Measurements from ENCODE around the gene NPIPA7.
"Not testable (repeated sequence)": the region's sequence is repeated elsewhere in the genome, so short reads cannot be mapped to it uniquely, and the experiment has no call there.

DNA sequence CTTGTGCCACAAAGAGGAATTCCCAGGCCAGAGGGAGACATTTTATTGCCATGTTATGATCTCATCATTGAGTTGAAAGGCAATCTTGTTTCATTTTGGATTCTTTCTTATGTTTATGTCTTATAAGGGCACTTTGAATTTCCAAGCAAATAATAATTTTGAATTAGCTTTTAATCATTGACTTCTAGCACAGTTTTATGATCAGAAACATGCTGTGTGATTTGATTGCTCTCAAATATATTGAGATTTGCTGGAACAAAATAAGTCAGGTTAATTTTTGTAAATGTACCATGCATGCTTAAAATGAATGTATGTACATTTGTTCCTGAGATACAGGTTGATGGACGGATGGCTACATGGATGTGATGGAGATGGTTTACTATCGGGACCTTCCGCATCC, at the start of gene NPIPA7:
- TF ChIP-seq, protein P1, sequence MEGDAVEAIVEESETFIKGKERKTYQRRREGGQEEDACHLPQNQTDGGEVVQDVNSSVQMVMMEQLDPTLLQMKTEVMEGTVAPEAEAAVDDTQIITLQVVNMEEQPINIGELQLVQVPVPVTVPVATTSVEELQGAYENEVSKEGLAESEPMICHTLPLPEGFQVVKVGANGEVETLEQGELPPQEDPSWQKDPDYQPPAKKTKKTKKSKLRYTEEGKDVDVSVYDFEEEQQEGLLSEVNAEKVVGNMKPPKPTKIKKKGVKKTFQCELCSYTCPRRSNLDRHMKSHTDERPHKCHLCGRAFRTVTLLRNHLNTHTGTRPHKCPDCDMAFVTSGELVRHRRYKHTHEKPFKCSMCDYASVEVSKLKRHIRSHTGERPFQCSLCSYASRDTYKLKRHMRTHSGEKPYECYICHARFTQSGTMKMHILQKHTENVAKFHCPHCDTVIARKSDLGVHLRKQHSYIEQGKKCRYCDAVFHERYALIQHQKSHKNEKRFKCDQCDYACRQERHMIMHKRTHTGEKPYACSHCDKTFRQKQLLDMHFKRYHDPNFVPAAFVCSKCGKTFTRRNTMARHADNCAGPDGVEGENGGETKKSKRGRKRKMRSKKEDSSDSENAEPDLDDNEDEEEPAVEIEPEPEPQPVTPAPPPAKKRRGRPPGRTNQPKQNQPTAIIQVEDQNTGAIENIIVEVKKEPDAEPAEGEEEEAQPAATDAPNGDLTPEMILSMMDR (IDR thresholded peaks at IDR 0.05): not testable (repeated sequence)
- TF ChIP-seq POLR2A (IDR thresholded peaks at IDR 0.05): not testable (repeated sequence)

Measured in body of pancreas (tissue), 4 donors.